ENCODE data around the gene ERRFI1.

- TF ChIP-seq CTCF (IDR thresholded peaks at IDR 0.05) (peak; percentile 61 to 87 (median 76)), POLR2A (IDR thresholded peaks at IDR 0.05) (no peak), EP300 (IDR thresholded peaks at IDR 0.05) (peak in 1 of 2 donors; percentile 47)
These were observed 50.8 kb downstream of the ERRFI1 start for GRCh38 chr1:7975212-7975865.

Data from tibial nerve (tissue), 4 donors.